Stimulated activated CD4-positive, alpha-beta T cell treated with anti-CD3 and anti-CD28 coated beads, Interleukin-2, amount 100 ng/mL, for 48 hours (primary cell): ENCODE data around the gene GRIA4.
A peak's percentile ranks its signal among the peaks of the same experiment; 100 is the strongest.

Experiments
- DNase-seq, 2 donors: peaks; one replicate each; pipeline ENCODE4 v3.0.0-alpha.2; 2020

The GRIA4 gene

GRCh38 chr11:105639527-105639926 is 29.7 kb downstream of the GRIA4 start:
- DNase-seq: no peak

- DNase-seq: no peak
Observed at GRCh38 chr11:105641433-105641832, 31.6 kb downstream of the GRIA4 start.

- no peak for DNase-seq
Observed at GRCh38 chr11:105642870-105643269, 33.0 kb downstream of the GRIA4 start.

GRCh38 chr11:105644839-105645573 is 35.1 kb downstream of the GRIA4 start:
- DNase-seq: no peak

GRCh38 chr11:105647780-105648179 is 37.9 kb downstream of the GRIA4 start:
- no peak for DNase-seq

GRCh38 chr11:105648762-105649161 is 38.9 kb downstream of the GRIA4 start:
- no peak for DNase-seq

GRCh38 chr11:105665281-105665680 is 55.4 kb downstream of the GRIA4 start:
- DNase-seq: no peak

- DNase-seq: no peak
Observed at GRCh38 chr11:105667441-105667840, 57.6 kb downstream of the GRIA4 start.

- no peak for DNase-seq
Observed at GRCh38 chr11:105670811-105671210, 60.9 kb downstream of the GRIA4 start.

GRCh38 chr11:105673089-105673488 is 63.2 kb downstream of the GRIA4 start:
- DNase-seq: peak in 1 of 2 donors; percentile 7

GRCh38 chr11:105689631-105690030 is 79.8 kb downstream of the GRIA4 start:
- no peak for DNase-seq

GRCh38 chr11:105690467-105690866 is 80.6 kb downstream of the GRIA4 start:
- DNase-seq: no peak

GRCh38 chr11:105693075-105693759 is 83.3 kb downstream of the GRIA4 start:
- no peak for DNase-seq

- DNase-seq: no peak
Observed at GRCh38 chr11:105696000-105696399, 86.1 kb downstream of the GRIA4 start.

- DNase-seq: no peak
Observed at GRCh38 chr11:105697291-105697690, 87.4 kb downstream of the GRIA4 start.

GRCh38 chr11:105699203-105699602 is 89.3 kb downstream of the GRIA4 start:
- DNase-seq: no peak

GRCh38 chr11:105700271-105700670 is 90.4 kb downstream of the GRIA4 start:
- DNase-seq: no peak

- DNase-seq: no peak
Observed at GRCh38 chr11:105701098-105701497, 91.2 kb downstream of the GRIA4 start.

GRCh38 chr11:105705786-105706530 is 96.1 kb downstream of the GRIA4 start:
- DNase-seq: no peak

GRCh38 chr11:105713106-105713505 is 103.2 kb downstream of the GRIA4 start:
- DNase-seq: no peak

GRCh38 chr11:105713696-105714095 is 103.8 kb downstream of the GRIA4 start:
- no peak for DNase-seq

GRCh38 chr11:105718641-105719040 is 108.8 kb downstream of the GRIA4 start:
- DNase-seq: no peak

- DNase-seq: no peak
Observed at GRCh38 chr11:105719073-105719822, 109.4 kb downstream of the GRIA4 start.
